ENCODE measurements around the gene ELMO1.

- TF ChIP-seq CTCF (conservative IDR thresholded peaks at IDR 0.05; ENCODE audit: low read depth, low read length), result no peak
- no peak for TF ChIP-seq EZH2 (IDR thresholded peaks at IDR 0.05; ENCODE audit: low read length, unreplicated experiment)
- no peak for TF ChIP-seq EZH2phosphoT487 (IDR thresholded peaks at IDR 0.05; ENCODE audit: borderline replicate concordance, low read length)
Observed at GRCh38 chr7:37318541-37318940, 130.1 kb downstream of the ELMO1 start.
